ENCODE measurements around the gene SCO2.
A peak's percentile ranks its signal among the peaks of the same experiment; 100 is the strongest.

Gene SCO2

GRCh38 chr22:50502628-50503474 lies 22.5 kb downstream of the SCO2 start:
- H3K27me3 ChIP-seq (ENCODE audit: control insufficient read depth, insufficient read depth, low read length) = no peaks in the 10 kb centered on the region
- H3K9me3 ChIP-seq (ENCODE audit: control insufficient read depth, insufficient read depth, low read depth, low read length) = no peaks in the 10 kb centered on the region
- peaks cover 21% of the 10 kb centered on the region for H3K36me3 ChIP-seq (ENCODE audit: control insufficient read depth, insufficient read depth, low read length)
- no peak overlapping the region for H3K27ac ChIP-seq (ENCODE audit: low read depth, low read length)
- H3K4me3 ChIP-seq (ENCODE audit: low read depth, low read length) = no peak overlapping the region
- peaks cover 19% of the 10 kb centered on the region for H3K4me1 ChIP-seq (ENCODE audit: control insufficient read depth, insufficient read depth, low read length)
- H3K9ac ChIP-seq (ENCODE audit: low read length) = no peak overlapping the region

GRCh38 chr22:50502096-50502495 lies 23.3 kb downstream of the SCO2 start:
- H3K4me3 ChIP-seq (ENCODE audit: low read depth, low read length) = no peak overlapping the region
- H3K9me3 ChIP-seq (ENCODE audit: control insufficient read depth, insufficient read depth, low read depth, low read length) = no peaks in the 10 kb centered on the region
- peaks cover 21% of the 10 kb centered on the region for H3K36me3 ChIP-seq (ENCODE audit: control insufficient read depth, insufficient read depth, low read length)
- H3K9ac ChIP-seq (ENCODE audit: low read length) = no peak overlapping the region
- no peak overlapping the region for H3K27ac ChIP-seq (ENCODE audit: low read depth, low read length)
- H3K27me3 ChIP-seq (ENCODE audit: control insufficient read depth, insufficient read depth, low read length) = no peaks in the 10 kb centered on the region
- peaks cover 19% of the 10 kb centered on the region for H3K4me1 ChIP-seq (ENCODE audit: control insufficient read depth, insufficient read depth, low read length)

- H3K27ac ChIP-seq (ENCODE audit: low read depth, low read length) = no peak overlapping the region
- H3K9ac ChIP-seq (ENCODE audit: low read length) = no peak overlapping the region
These were observed 24.9 kb downstream of the SCO2 start for GRCh38 chr22:50500452-50500851.

DNA sequence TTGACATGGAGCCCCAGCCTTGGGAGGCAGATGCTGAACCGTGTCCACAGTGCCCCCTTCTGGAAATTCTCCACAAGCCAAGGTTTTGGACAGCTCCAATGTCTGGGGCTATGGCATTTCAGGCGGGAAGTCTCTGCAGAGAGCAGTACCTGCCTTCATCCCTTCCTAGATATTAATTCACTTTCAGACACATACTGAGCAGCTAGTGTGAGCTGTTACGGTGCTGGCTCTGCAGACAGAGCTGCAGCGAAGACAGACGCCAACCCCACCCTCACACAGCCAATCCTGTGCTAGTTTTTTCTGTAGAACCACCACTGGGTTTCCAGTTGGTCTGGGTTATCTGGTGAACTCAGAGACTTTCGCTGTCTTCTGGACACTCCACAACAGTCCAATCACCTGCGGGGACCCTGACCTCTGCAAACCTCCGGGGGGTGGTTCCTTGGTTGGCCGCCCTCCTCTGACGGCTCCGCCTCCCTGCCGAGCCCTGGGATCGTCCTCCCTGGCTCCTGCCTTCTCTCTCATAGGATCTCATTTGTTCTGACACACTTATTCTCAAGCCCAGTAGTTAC lies 27.0 kb downstream of the SCO2 start:
- H3K9ac ChIP-seq (ENCODE audit: low read length) = peak overlapping the region; percentile 5
- H3K36me3 ChIP-seq (ENCODE audit: control insufficient read depth, insufficient read depth, low read length) = peaks cover 7% of the 10 kb centered on the region
- peaks cover 6% of the 10 kb centered on the region; the same call in 1 of the 2 replicates for H3K4me1 ChIP-seq (ENCODE audit: control insufficient read depth, insufficient read depth, low read length)
- no peak overlapping the region for H3K27ac ChIP-seq (ENCODE audit: low read depth, low read length)
- no peaks in the 10 kb centered on the region for H3K9me3 ChIP-seq (ENCODE audit: control insufficient read depth, insufficient read depth, low read depth, low read length)
- peak overlapping the region; percentile 14; the same call in 1 of the 2 replicates for H3K4me3 ChIP-seq (ENCODE audit: low read depth, low read length)
- no peaks in the 10 kb centered on the region for H3K27me3 ChIP-seq (ENCODE audit: control insufficient read depth, insufficient read depth, low read length)

More at GRCh38 chr22:50500452-50500851, 24.9 kb downstream of the SCO2 start:
- Histone ChIP-seq H3K27me3 (ENCODE audit: control insufficient read depth, insufficient read depth, low read length) (no peaks in the 10 kb centered on the region), H3K4me3 (ENCODE audit: low read depth, low read length) (no peak overlapping the region), H3K4me1 (ENCODE audit: control insufficient read depth, insufficient read depth, low read length) (peaks cover 6% of the 10 kb centered on the region; the same call in 1 of the 2 replicates), H3K36me3 (ENCODE audit: control insufficient read depth, insufficient read depth, low read length) (peaks cover 16% of the 10 kb centered on the region), H3K9me3 (ENCODE audit: control insufficient read depth, insufficient read depth, low read depth, low read length) (no peaks in the 10 kb centered on the region)

GRCh38 chr22:50497093-50497492 lies 28.3 kb downstream of the SCO2 start:
- H3K9ac ChIP-seq (ENCODE audit: low read length) = no peak overlapping the region
- H3K9me3 ChIP-seq (ENCODE audit: control insufficient read depth, insufficient read depth, low read depth, low read length) = no peaks in the 10 kb centered on the region
- 0 out of 2 replicates have a peak, but pooled peaks cover under 1% of the 10 kb centered on the region for H3K36me3 ChIP-seq (ENCODE audit: control insufficient read depth, insufficient read depth, low read length)
- H3K27ac ChIP-seq (ENCODE audit: low read depth, low read length) = no peak overlapping the region
- H3K4me3 ChIP-seq (ENCODE audit: low read depth, low read length) = no peak overlapping the region
- H3K4me1 ChIP-seq (ENCODE audit: control insufficient read depth, insufficient read depth, low read length) = peaks cover 6% of the 10 kb centered on the region; the same call in 1 of the 2 replicates
- H3K27me3 ChIP-seq (ENCODE audit: control insufficient read depth, insufficient read depth, low read length) = no peaks in the 10 kb centered on the region

GRCh38 chr22:50490531-50491308 lies 34.7 kb downstream of the SCO2 start:
- no peak overlapping the region for H3K4me3 ChIP-seq (ENCODE audit: low read depth, low read length)
- H3K27me3 ChIP-seq (ENCODE audit: control insufficient read depth, insufficient read depth, low read length) = no peaks in the 10 kb centered on the region; the same call in 1 of the 2 replicates
- H3K36me3 ChIP-seq (ENCODE audit: control insufficient read depth, insufficient read depth, low read length) = no peaks in the 10 kb centered on the region
- H3K4me1 ChIP-seq (ENCODE audit: control insufficient read depth, insufficient read depth, low read length) = peaks cover 6% of the 10 kb centered on the region; the same call in 1 of the 2 replicates
- H3K9me3 ChIP-seq (ENCODE audit: control insufficient read depth, insufficient read depth, low read depth, low read length) = no peaks in the 10 kb centered on the region
- no peak overlapping the region for H3K9ac ChIP-seq (ENCODE audit: low read length)
- no peak overlapping the region for H3K27ac ChIP-seq (ENCODE audit: low read depth, low read length)

- no peaks in the 10 kb centered on the region; the same call in 1 of the 2 replicates for H3K27me3 ChIP-seq (ENCODE audit: control insufficient read depth, insufficient read depth, low read length)
- no peaks in the 10 kb centered on the region for H3K9me3 ChIP-seq (ENCODE audit: control insufficient read depth, insufficient read depth, low read depth, low read length)
- H3K27ac ChIP-seq (ENCODE audit: low read depth, low read length) = no peak overlapping the region
- H3K4me3 ChIP-seq (ENCODE audit: low read depth, low read length) = no peak overlapping the region
- H3K36me3 ChIP-seq (ENCODE audit: control insufficient read depth, insufficient read depth, low read length) = no peaks in the 10 kb centered on the region
- H3K4me1 ChIP-seq (ENCODE audit: control insufficient read depth, insufficient read depth, low read length) = peaks cover 10% of the 10 kb centered on the region; the same call in 1 of the 2 replicates
- H3K9ac ChIP-seq (ENCODE audit: low read length) = no peak overlapping the region
These were observed 35.8 kb downstream of the SCO2 start for GRCh38 chr22:50489363-50490243.

GRCh38 chr22:50488886-50489285 lies 36.5 kb downstream of the SCO2 start:
- Histone ChIP-seq H3K9me3 (ENCODE audit: control insufficient read depth, insufficient read depth, low read depth, low read length) (no peaks in the 10 kb centered on the region), H3K27me3 (ENCODE audit: control insufficient read depth, insufficient read depth, low read length) (no peaks in the 10 kb centered on the region; the same call in 1 of the 2 replicates), H3K9ac (ENCODE audit: low read length) (no peak overlapping the region), H3K4me1 (ENCODE audit: control insufficient read depth, insufficient read depth, low read length) (peaks cover 10% of the 10 kb centered on the region; the same call in 1 of the 2 replicates), H3K27ac (ENCODE audit: low read depth, low read length) (no peak overlapping the region), H3K36me3 (ENCODE audit: control insufficient read depth, insufficient read depth, low read length) (no peaks in the 10 kb centered on the region), H3K4me3 (ENCODE audit: low read depth, low read length) (no peak overlapping the region)

- Histone ChIP-seq H3K27ac (ENCODE audit: low read depth, low read length) (no peak overlapping the region), H3K27me3 (ENCODE audit: control insufficient read depth, insufficient read depth, low read length) (peaks cover 2% of the 10 kb centered on the region; the same call in 1 of the 2 replicates), H3K4me3 (ENCODE audit: low read depth, low read length) (no peak overlapping the region)
These were observed 37.3 kb downstream of the SCO2 start for GRCh38 chr22:50488006-50488677.

More at GRCh38 chr22:50488006-50488677, 37.3 kb downstream of the SCO2 start:
- Histone ChIP-seq H3K9me3 (ENCODE audit: control insufficient read depth, insufficient read depth, low read depth, low read length) (no peaks in the 10 kb centered on the region), H3K36me3 (ENCODE audit: control insufficient read depth, insufficient read depth, low read length) (peaks cover under 1% of the 10 kb centered on the region; the same call in 1 of the 2 replicates), H3K9ac (ENCODE audit: low read length) (no peak overlapping the region), H3K4me1 (ENCODE audit: control insufficient read depth, insufficient read depth, low read length) (peaks cover 10% of the 10 kb centered on the region; the same call in 1 of the 2 replicates)

Data from HUES6 (cell line).